ENCODE measurements around the gene MYLK3.

The MYLK3 gene

GRCh38 chr16:46713634-46714033 lies 34.5 kb downstream of the MYLK3 start:
- no peak for TF ChIP-seq CTCF (conservative IDR thresholded peaks at IDR 0.05)
- H3K27ac ChIP-seq, result no peak overlapping the region

GRCh38 chr16:46712911-46713310 lies 35.2 kb downstream of the MYLK3 start:
- TF ChIP-seq CTCF (conservative IDR thresholded peaks at IDR 0.05), result no peak
- H3K27ac ChIP-seq, result no peak overlapping the region

- no peak overlapping the region for H3K27ac ChIP-seq
These were observed 36.8 kb downstream of the MYLK3 start for GRCh38 chr16:46711106-46712058.

GRCh38 chr16:46709469-46710005 lies 38.6 kb downstream of the MYLK3 start:
- TF ChIP-seq CTCF (conservative IDR thresholded peaks at IDR 0.05), result no peak
- H3K27ac ChIP-seq, result no peak overlapping the region

More at GRCh38 chr16:46711106-46712058, 36.8 kb downstream of the MYLK3 start:
- no peak for TF ChIP-seq CTCF (conservative IDR thresholded peaks at IDR 0.05)

- no peak for TF ChIP-seq CTCF (conservative IDR thresholded peaks at IDR 0.05)
- no peak overlapping the region for H3K27ac ChIP-seq
These were observed 41.5 kb downstream of the MYLK3 start for GRCh38 chr16:46706642-46707041.

GRCh38 chr16:46702030-46702429 lies 46.1 kb downstream of the MYLK3 start:
- no peak for TF ChIP-seq CTCF (conservative IDR thresholded peaks at IDR 0.05)
- H3K27ac ChIP-seq, result no peak overlapping the region

- H3K27ac ChIP-seq, result no peak overlapping the region
- no peak for TF ChIP-seq CTCF (conservative IDR thresholded peaks at IDR 0.05)
These were observed 46.5 kb downstream of the MYLK3 start for GRCh38 chr16:46701615-46702014.
